Endothelial cell (in vitro differentiated cells): ENCODE results near the gene KIF26A. TPM values are rescaled to one million over a fixed set of nuclear protein-coding genes. Genes with fewer than 3 reads are reported as not detected.

ENCODE experiments used
- DNase-seq: peaks from one replicate; pipeline ENCODE4 v3.0.0; 2021; ENCODE audit warnings: low spot score
- H3K27ac Mint-ChIP-seq: one replicate; pipeline ENCODE4 v1.8.0; 2021; ENCODE audit warnings: mixed read lengths, inconsistent platforms; ENCODE audit not compliant: unreplicated experiment
- H3K27me3 Mint-ChIP-seq: one replicate; pipeline ENCODE4 v1.8.0; 2021; ENCODE audit warnings: mild to moderate bottlenecking, moderate library complexity, mixed read lengths, inconsistent platforms; ENCODE audit not compliant: unreplicated experiment
- H3K36me3 Mint-ChIP-seq: one replicate; pipeline ENCODE4 v1.8.0; 2021; ENCODE audit warnings: mild to moderate bottlenecking, low read depth, mixed read lengths, inconsistent platforms; ENCODE audit not compliant: unreplicated experiment
- H3K4me1 Mint-ChIP-seq: one replicate; pipeline ENCODE4 v1.8.0; 2021; ENCODE audit warnings: mild to moderate bottlenecking, mixed read lengths, inconsistent platforms; ENCODE audit not compliant: unreplicated experiment
- H3K4me3 Mint-ChIP-seq: one replicate; pipeline ENCODE4 v1.8.0; 2021; ENCODE audit warnings: mild to moderate bottlenecking, mixed read lengths, inconsistent platforms; ENCODE audit not compliant: unreplicated experiment
- H3K9me3 Mint-ChIP-seq: one replicate; pipeline ENCODE4 v1.8.0; 2021; ENCODE audit warnings: mixed read lengths, inconsistent platforms; ENCODE audit not compliant: unreplicated experiment
- CTCF ChIP-seq: fragments of 200-600 bp; sonication (generic); IDR thresholded peaks from one replicate; pipeline ENCODE4 v1.5.0; 2021; ENCODE audit warnings: antibody characterized with exemption; ENCODE audit not compliant: unreplicated experiment
- total RNA-seq: library from RNA; stranded (reverse); fragmentation: NEBNext Ultra II Directional; extraction: Animal tissue kit (Norgen Biotek cat#: 25700); gene quantifications from one replicate; pipeline ENCODE4 v1.2.1, GENCODE V29; 2021; ENCODE audit not compliant: unreplicated experiment

KIF26A gene
- total RNA-seq, 1 donor from 2014 or later, result 96.9 TPM

GRCh38 chr14:104135904-104136471 lies 2.4 kb upstream of the KIF26A start:
- Mint-ChIP-seq H3K4me3 (no peak overlapping the region), H3K27me3 (peaks cover 14% of the 10 kb centered on the region), H3K27ac (no peak overlapping the region), H3K36me3 (no peaks in the 10 kb centered on the region), H3K9me3 (no peaks in the 10 kb centered on the region), H3K4me1 (peaks cover 9% of the 10 kb centered on the region)
- DNase-seq, result no peak
- no peak for TF ChIP-seq CTCF

GRCh38 chr14:104136472-104137296 lies 1.7 kb upstream of the KIF26A start:
- Mint-ChIP-seq H3K4me3 (peak overlapping the region; percentile 71), H3K36me3 (no peaks in the 10 kb centered on the region), H3K27ac (no peak overlapping the region), H3K9me3 (no peaks in the 10 kb centered on the region), H3K4me1 (peaks cover 12% of the 10 kb centered on the region), H3K27me3 (peaks cover 14% of the 10 kb centered on the region)
- TF ChIP-seq CTCF, result no peak
- no peak for DNase-seq

- Mint-ChIP-seq H3K36me3 (no peaks in the 10 kb centered on the region), H3K4me1 (peaks cover 12% of the 10 kb centered on the region), H3K4me3 (peak overlapping the region; percentile 71), H3K9me3 (no peaks in the 10 kb centered on the region), H3K27ac (no peak overlapping the region), H3K27me3 (peaks cover 16% of the 10 kb centered on the region)
- TF ChIP-seq CTCF, result peak; percentile 96
- peak; percentile 94 for DNase-seq
These were observed 890 bp upstream of the KIF26A start for GRCh38 chr14:104137297-104138097.

- H3K4me1 Mint-ChIP-seq, result peaks cover 12% of the 10 kb centered on the region
- H3K36me3 Mint-ChIP-seq, result peaks cover 4% of the 10 kb centered on the region
- TF ChIP-seq CTCF, result no peak
- DNase-seq, result peak; percentile 38
- H3K9me3 Mint-ChIP-seq, result no peaks in the 10 kb centered on the region
- H3K27ac Mint-ChIP-seq, result peak overlapping the region; percentile 70
- peaks cover 18% of the 10 kb centered on the region for H3K27me3 Mint-ChIP-seq
- peak overlapping the region; percentile 92 for H3K4me3 Mint-ChIP-seq
These were observed 502 bp downstream of the KIF26A start for GRCh38 chr14:104138718-104139459.
